ENCODE results near the gene APBB2.

DNA sequence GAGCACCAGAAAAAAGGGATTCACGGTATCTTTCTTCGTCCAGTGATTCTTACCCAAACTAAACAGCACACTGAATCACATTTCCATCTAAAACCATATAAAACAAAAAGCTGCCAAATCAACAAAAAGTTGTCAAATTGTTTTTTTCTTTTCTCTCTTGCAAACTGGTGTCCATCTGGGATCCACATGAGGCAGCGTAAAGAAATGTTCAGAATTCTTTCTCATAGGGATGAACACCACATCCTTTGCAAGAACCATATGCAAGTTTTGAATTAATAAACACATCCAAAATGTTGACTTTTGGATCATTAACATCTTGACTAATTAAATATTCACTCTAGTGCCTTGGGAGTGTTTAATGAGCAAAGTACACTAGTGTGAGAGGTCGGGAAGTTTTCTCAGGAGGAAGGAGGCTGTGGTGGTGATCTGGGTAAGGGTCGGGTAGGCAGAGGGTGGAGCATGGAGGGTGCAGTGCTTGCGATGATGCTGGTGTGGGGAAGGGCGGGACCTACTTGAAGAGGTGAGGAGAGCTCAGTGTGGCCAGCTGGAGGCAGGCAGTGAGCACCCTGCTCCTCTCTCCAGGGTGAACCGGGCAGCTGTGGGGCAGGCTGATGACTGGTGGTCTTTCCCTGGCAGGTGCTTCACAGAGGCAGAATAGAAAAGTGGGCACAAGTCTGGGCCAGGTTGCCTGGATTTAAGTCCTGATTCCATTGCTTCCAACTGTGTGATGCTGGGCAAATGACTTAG, 391.7 kb downstream of the APBB2 start:
- TF ChIP-seq POLR2AphosphoS5 (IDR thresholded peaks at IDR 0.05) (no peak), CTCF (IDR thresholded peaks at IDR 0.05) (no peak)
